ENCODE data around the gene ERMARD.

GRCh38 chr6:169792306-169793015 is 41.0 kb downstream of the ERMARD start:
- TF ChIP-seq EZH2 (IDR thresholded peaks at IDR 0.05; ENCODE audit: low read length, missing control alignments), result no peak
- TF ChIP-seq, protein P1, sequence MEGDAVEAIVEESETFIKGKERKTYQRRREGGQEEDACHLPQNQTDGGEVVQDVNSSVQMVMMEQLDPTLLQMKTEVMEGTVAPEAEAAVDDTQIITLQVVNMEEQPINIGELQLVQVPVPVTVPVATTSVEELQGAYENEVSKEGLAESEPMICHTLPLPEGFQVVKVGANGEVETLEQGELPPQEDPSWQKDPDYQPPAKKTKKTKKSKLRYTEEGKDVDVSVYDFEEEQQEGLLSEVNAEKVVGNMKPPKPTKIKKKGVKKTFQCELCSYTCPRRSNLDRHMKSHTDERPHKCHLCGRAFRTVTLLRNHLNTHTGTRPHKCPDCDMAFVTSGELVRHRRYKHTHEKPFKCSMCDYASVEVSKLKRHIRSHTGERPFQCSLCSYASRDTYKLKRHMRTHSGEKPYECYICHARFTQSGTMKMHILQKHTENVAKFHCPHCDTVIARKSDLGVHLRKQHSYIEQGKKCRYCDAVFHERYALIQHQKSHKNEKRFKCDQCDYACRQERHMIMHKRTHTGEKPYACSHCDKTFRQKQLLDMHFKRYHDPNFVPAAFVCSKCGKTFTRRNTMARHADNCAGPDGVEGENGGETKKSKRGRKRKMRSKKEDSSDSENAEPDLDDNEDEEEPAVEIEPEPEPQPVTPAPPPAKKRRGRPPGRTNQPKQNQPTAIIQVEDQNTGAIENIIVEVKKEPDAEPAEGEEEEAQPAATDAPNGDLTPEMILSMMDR (conservative IDR thresholded peaks at IDR 0.05 in 1 of 2, IDR thresholded peaks at IDR 0.05 in 1 of 2; ENCODE audit: low read depth in 1 of 2, low read length in 2 of 2), result no peak
